ENCODE data around the gene NGEF.

NGEF gene

GRCh38 chr2:232949016-232949415 is 64.0 kb downstream of the NGEF start:
- Histone ChIP-seq H3K4me1 (no peaks in the 10 kb centered on the region), H3K36me3 (no peaks in the 10 kb centered on the region), H3K9me3 (no peaks in the 10 kb centered on the region), H3K27me3 (no peaks in the 10 kb centered on the region), H3K27ac (no peak overlapping the region), H3K4me3 (no peak overlapping the region)
- no peak for TF ChIP-seq CTCF (IDR thresholded peaks at IDR 0.05)
- DNase-seq, result no peak
- intact Hi-C loops (cut with DNase I; ENCODE audit: low total_unique reads), result no loop called here

GRCh38 chr2:232942831-232943230 is 70.2 kb downstream of the NGEF start:
- no peaks in the 10 kb centered on the region for H3K27me3 ChIP-seq
- H3K27ac ChIP-seq, result no peak overlapping the region
- DNase-seq, result no peak
- H3K36me3 ChIP-seq, result no peaks in the 10 kb centered on the region
- TF ChIP-seq CTCF (IDR thresholded peaks at IDR 0.05), result no peak
- no peaks in the 10 kb centered on the region for H3K4me1 ChIP-seq
- H3K9me3 ChIP-seq, result peaks cover 0 to 3% (median 0%) of the 10 kb centered on the region in 3 donors
- intact Hi-C loops (cut with DNase I; ENCODE audit: low total_unique reads), result no loop called here
- H3K4me3 ChIP-seq, result no peak overlapping the region

- peaks cover 0 to 3% (median 0%) of the 10 kb centered on the region in 3 donors for H3K9me3 ChIP-seq
- no peaks in the 10 kb centered on the region for H3K27me3 ChIP-seq
- intact Hi-C loops (cut with DNase I; ENCODE audit: low total_unique reads), result no loop called here
- no peak overlapping the region for H3K4me3 ChIP-seq
- H3K4me1 ChIP-seq, result no peaks in the 10 kb centered on the region
- TF ChIP-seq CTCF (IDR thresholded peaks at IDR 0.05), result no peak
- H3K36me3 ChIP-seq, result no peaks in the 10 kb centered on the region
- no peak overlapping the region for H3K27ac ChIP-seq
- DNase-seq, result no peak
Measured at GRCh38 chr2:232941912-232942594, 71.0 kb downstream of the NGEF start.

GRCh38 chr2:232941400-232941799 is 71.7 kb downstream of the NGEF start:
- H3K27me3 ChIP-seq, result no peaks in the 10 kb centered on the region
- TF ChIP-seq CTCF (IDR thresholded peaks at IDR 0.05), result no peak
- H3K36me3 ChIP-seq, result no peaks in the 10 kb centered on the region
- no peaks in the 10 kb centered on the region for H3K4me1 ChIP-seq
- peaks cover 0 to 3% (median 0%) of the 10 kb centered on the region in 3 donors for H3K9me3 ChIP-seq
- no peak for DNase-seq
- H3K4me3 ChIP-seq, result no peak overlapping the region
- intact Hi-C loops (cut with DNase I; ENCODE audit: low total_unique reads), result no loop called here
- no peak overlapping the region for H3K27ac ChIP-seq

- peaks cover 0 to 3% (median 0%) of the 10 kb centered on the region in 3 donors for H3K9me3 ChIP-seq
- no peak for TF ChIP-seq CTCF (IDR thresholded peaks at IDR 0.05)
- H3K4me1 ChIP-seq, result no peaks in the 10 kb centered on the region
- no peak overlapping the region for H3K4me3 ChIP-seq
- no peak overlapping the region for H3K27ac ChIP-seq
- DNase-seq, result no peak
- no peaks in the 10 kb centered on the region for H3K36me3 ChIP-seq
- intact Hi-C loops (cut with DNase I; ENCODE audit: low total_unique reads), result no loop called here
- H3K27me3 ChIP-seq, result no peaks in the 10 kb centered on the region
Measured at GRCh38 chr2:232940724-232941123, 72.3 kb downstream of the NGEF start.

All from tibial artery (tissue), 4 donors.